PC-3 (cell line): ENCODE measurements around the gene AFF3.

Experiments used
- CTCF ChIP-seq: fragments of 300-600 bp; sonication (generic); conservative IDR thresholded peaks from 2 replicates; pipeline ENCODE4 v1.5.1; 2017; ENCODE audit warnings: antibody characterized with exemption, low read depth, mild to moderate bottlenecking, low read length
- EZH2 ChIP-seq: fragments of 300-600 bp; sonication (generic); IDR thresholded peaks from one replicate; pipeline ENCODE4 v1.6.1; 2017; ENCODE audit warnings: antibody characterized with exemption, mild to moderate bottlenecking, low read length; ENCODE audit not compliant: unreplicated experiment
- EZH2phosphoT487 ChIP-seq: fragments of 300-600 bp; sonication (generic); IDR thresholded peaks from 2 replicates; pipeline ENCODE4 v1.6.1; 2018; ENCODE audit warnings: mild to moderate bottlenecking, antibody characterized with exemption, low read length, borderline replicate concordance

GRCh38 chr2:99868260-99868659 is 274.1 kb downstream of the AFF3 start:
- no peak for TF ChIP-seq CTCF
- no peak for TF ChIP-seq EZH2
- TF ChIP-seq EZH2phosphoT487 = no peak
